ENCODE results near the gene DNASE2B.
A peak's percentile ranks its signal among the peaks of the same experiment; 100 is the strongest.
"Not testable (repeated sequence)": the region's sequence is repeated elsewhere in the genome, so short reads cannot be mapped to it uniquely, and the experiment has no call there.

The DNASE2B gene

DNA sequence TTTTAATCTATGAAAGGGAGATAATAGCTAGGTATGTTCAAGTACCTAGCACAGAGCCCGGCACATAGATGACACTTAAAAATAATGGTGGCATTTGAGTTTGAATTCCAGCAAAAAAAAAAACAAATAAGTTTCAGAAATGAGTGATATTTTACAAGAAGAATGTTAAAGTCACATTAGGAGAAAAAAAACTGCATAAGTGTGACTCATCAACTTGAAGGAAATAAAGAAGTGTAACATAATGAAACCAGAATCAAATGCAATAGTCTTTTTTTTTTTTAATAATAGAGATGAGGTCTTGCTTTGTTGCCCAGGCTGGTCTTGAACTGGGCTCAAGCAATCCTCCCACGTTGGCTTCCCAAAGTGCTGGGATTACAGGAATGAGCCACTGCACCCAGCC, 17.1 kb downstream of the DNASE2B start:
- no peak for DNase-seq

- no peak for DNase-seq
Observed at GRCh38 chr1:84422909-84423308, 24.6 kb downstream of the DNASE2B start.

GRCh38 chr1:84424513-84425149, 26.3 kb downstream of the DNASE2B start:
- DNase-seq = no peak

- DNase-seq = no peak
Observed at GRCh38 chr1:84425150-84425896, 27.0 kb downstream of the DNASE2B start.

DNA sequence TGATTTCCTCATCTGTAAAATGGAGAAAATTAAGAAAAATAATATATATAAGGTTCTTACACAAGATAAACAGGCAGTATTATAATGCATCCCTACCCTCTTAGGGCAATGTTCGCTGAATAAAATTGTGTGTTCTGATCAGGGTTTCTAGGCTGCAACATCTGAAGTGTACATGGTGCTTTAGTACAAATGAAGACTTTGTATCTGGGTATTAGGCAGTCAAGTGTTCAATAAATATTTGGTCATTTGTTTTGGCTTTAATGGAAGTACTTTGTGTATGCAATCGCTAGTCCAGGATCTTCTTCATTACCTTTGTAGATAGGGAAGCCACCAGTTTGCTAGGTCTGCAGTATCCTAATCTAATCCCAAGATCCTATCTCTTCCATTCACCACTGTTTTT, 28.1 kb downstream of the DNASE2B start:
- no peak for DNase-seq

DNA sequence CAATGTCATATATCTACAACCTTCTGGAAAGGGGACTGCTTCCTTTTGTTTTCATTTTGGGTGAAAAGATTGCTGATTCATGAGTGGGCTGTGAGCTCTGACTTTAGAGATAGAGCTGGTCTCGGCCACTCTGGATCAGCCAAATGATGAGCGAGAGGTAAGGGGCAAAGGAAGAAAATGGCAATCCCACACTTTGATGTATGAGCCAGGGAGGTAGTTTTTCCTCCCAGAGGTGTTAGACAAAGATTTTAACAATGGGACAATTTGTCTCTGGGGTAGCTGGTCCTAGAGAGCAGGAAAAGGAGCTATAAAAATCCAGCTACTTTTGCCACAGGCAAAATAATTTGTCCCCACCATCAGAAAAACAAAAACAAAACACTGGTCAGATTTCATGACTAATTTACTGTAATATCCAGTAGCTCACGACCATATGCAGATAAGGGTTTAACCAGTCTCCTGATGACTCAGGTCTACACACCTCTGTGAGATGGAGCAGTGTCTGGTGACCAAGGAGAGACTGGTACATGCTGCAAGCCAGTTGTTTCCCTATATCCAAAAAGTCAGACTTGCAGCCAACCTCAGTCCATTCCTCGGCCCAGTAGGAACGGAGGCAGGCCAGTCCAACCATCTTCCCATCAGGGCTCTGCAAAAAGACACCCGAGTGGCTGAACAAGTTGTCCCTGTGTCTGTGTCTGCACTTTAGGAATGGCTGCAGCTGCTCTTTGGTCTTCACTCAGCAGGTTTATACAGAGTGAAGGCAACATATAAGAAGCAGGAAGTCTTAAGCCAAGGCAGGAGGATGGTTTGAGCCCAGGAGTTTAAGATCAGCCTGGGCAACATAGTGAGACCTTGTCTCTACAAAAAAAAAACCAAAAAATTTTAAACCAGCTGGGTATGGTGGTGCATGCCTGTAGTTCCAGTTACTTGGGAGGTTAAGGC, 29.2 kb downstream of the DNASE2B start:
- DNase-seq = no peak

DNA sequence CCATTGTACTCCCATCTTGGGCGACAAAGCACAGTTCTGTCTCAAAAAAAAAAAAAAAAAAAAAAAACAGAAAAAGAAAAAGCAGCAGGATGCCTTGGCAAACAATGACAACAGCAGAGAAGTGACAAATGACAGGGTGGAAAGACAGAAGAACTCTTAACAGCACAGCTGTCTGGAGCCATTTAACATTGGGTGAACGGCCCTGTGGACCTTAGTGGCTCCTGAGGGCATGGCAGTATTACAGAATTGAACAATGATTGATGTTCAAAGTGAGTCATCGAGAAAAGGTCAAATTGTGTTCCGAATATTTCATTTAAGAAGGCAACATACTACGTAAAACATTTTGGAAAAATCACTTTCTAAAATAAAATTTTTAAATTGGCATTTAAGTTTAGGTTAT, 30.0 kb downstream of the DNASE2B start:
- DNase-seq = no peak

DNA sequence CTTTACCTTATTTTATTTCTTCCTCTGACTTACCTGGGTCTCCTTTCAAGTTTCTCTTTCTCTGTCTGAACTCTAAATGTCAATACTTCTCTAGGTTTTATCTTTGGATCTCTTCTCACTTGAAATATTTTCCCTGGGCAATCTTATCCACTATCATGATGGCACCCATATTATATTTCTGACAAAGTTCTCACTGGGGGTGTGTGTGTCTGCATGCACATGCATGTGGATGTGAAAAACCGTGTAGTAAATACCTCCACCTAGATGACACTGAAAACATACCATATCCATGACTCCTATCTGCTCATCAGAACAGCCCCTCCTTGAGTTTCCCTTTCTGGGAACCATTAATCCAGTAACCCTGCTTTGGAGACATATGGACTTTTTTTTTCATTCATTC, 30.9 kb downstream of the DNASE2B start:
- DNase-seq = no peak

GRCh38 chr1:84430546-84430945, 32.3 kb downstream of the DNASE2B start:
- no peak for DNase-seq

DNA sequence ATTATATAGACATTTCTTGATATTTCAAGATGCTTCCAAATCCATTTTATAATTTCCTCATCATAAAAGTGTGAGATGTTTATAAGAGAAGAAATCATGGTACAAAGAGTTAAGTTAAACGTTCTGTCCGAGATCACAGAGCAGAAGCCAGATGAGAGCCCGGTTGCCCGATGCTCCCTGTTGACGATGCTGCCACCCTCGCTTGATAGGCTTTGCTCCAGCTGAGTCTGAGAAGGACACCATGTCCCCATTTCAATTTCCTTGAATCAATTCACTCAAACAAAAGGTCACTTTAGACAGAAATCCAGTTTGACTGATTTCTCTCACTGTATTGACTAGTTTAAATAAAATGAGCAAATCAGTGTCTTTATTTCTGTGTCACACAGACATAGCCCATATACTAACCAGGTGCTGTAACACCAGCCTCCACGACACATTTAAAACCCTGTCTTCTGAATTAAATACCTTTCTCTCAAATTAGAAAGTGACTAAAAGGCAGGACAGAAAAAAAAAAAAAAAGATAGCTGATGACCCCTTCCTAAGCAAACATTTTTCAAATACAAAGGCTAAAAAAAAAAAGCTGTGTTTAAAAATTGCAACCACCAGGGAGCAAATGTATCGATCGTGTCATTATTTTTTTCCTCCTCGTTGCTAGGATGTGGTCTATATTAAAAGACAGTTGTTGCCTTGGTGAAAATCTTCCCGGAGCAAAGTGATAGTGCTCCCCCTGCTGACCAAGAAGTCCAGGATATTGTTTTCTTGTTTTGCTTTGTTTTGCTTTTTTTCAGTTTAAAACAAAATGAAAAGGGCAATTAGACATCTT, 35.2 kb downstream of the DNASE2B start:
- peak; percentile 67 for DNase-seq

DNA sequence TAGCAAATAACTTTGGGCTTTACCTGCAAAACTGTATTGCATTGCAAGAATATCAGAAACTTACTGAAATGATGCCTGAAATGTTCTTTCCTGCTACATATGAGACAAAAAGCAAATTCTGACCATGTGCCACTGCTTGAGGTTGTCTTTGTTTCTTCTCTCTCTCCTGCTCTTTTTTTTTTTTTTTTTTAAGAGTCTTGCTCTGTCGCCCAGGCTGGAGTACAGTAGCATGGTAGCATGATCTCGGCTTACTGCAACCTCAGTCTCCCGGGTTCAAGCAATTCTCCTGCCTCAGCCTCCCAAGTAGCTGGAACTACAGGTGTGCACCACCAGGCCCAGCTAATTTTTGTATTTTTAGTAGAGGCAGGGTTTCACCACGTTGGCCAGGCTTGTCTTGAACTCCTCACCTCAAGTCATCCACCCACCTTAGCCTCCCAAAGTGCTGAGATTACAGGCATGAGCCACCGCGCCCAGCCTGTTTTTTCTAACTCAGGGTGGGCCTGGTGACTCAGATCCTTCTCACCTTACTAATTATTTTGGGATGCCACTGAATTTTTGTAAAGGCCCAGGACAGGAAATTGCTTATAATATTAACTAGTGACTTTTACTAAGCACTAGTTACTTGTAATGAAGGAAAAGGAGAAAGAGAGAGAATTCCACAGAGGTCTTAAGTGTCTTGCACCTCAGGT, 35.9 kb downstream of the DNASE2B start:
- DNase-seq = no peak

DNA sequence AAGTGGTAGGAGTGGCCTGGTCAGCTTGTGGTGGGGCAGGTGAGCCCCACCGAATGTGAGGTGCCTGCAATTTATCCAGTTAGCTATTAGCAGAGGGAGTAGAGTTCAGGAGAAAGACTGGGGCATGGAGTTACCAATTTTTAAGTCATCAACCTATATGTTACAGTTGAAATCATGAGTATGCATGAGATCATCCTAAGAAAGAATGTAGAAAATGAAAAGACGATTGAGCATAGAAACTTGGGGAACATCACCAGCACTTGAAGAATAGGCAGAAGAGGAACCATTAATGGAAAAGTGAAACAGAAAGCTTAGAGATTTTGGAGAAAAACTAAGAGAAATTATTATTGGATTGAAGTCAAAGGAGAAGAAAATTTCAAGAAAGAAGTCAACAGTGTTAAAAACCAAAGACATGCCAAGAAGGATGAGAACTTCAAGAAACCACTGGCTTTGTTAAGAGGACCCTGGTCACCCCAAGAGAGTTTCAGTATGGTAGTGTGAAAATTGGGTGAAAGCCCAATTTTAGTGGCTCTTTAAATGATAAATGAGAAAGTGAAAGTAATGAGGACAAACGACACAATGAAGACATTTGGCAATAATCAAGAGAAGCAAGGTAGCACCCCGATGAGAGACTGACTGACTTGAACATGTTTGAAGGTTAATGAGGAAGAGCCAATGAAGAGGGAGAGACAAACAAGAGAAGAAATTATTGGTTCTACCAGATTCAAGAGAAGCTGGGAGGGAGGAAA, 36.7 kb downstream of the DNASE2B start:
- no peak for DNase-seq

- no peak for DNase-seq
Observed at GRCh38 chr1:84436876-84437655, 38.8 kb downstream of the DNASE2B start.

- no peak for DNase-seq
Observed at GRCh38 chr1:84442256-84442655, 44.0 kb downstream of the DNASE2B start.

DNA sequence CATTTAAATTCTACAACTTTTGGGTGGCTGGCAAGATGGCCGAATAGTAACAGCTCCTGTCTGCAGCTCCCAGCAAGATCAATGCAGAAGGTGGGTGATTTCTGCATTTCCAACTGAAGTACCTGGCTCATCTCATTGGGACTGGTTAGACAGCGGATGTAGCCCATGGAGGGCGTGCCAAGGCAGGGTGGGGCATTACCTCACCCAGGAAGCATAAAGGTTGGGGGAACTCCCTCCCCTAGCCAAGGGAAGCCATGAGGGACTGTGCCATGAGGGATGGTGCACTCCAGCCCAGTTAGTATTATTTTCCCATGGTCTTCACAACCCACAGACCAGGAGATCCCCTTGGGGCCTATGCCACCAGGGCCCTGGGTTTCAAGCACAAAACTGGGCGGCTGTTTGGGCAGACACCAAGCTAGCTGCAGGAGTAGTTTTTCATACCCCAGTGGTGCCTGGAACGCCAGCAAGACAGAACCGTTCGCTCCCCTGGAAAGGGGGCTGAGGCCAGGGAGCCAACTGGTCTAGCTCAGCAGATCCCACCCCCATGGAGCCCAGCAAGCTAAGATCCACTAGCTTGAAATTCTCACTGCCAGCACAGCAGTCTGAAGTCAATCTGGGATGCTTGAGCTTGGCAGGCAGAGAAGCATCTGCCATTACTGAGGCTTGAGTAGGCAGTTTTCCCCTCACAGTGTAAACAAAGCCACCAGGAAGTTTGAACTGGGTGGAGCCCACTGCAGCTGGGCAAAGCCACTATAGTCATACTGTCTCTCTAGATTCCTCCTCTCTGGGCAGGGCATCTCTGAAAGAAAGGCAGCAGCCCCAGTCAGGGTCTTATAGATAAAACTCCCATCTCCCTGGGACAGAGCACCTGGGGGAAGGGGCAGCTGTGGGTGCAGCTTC, 44.7 kb downstream of the DNASE2B start:
- not testable (repeated sequence) for DNase-seq

GRCh38 chr1:84448704-84449103, 50.4 kb downstream of the DNASE2B start:
- DNase-seq = not testable (repeated sequence)

- no peak for DNase-seq
Observed at GRCh38 chr1:84450910-84451309, 52.6 kb downstream of the DNASE2B start.

GRCh38 chr1:84452436-84452835, 54.2 kb downstream of the DNASE2B start:
- DNase-seq = no peak

DNA sequence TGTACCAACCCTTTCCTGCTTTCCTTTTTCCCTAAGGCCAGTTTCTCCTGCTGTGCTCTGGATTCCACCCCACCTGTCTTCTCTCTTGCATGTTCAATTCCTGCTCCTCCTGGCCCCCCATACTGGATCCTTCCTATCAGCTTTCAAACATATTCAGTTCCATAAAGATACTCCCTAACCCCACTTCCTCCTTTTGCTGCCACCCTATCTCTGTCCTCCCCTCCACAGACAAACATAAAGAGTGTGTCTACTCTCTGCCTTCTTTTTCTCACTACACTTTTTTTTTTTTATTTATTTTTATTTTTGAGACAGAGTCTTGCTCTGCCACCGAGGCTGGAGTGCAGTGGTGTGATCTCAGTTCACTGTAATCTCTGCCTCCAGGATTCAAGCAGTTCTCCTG, 63.8 kb downstream of the DNASE2B start:
- DNase-seq = no peak

Measured in NCI-H1436 (cell line).